Liver (tissue), 3 donors: ENCODE measurements around the gene GLI2.

Experiments
- ATF3 ChIP-seq: IDR thresholded peaks from 2 replicates; pipeline ENCODE4 v1.6.1; 2016; ENCODE audit warnings: antibody characterized with exemption
- CTCF ChIP-seq: fragments of 150-350 bp; IDR thresholded peaks from 2 replicates; pipeline ENCODE4 v1.5.1; 2017; ENCODE audit warnings: improper control_type of control experiment, low read depth, low read length; ENCODE audit not compliant: missing input control
- EGR1 ChIP-seq, 2 donors: IDR thresholded peaks; 2 replicates each; pipeline ENCODE4 v1.6.1; 2016 to 2018; ENCODE audit warnings: antibody characterized with exemption in 2 of 2, low read depth in 2 of 2
- GABPA ChIP-seq, 2 donors: IDR thresholded peaks in 1 of 2; conservative IDR thresholded peaks in 1 of 2; 2 replicates each; pipeline ENCODE4 v1.6.1; 2016; ENCODE audit warnings: antibody characterized with exemption in 2 of 2, mild to moderate bottlenecking in 1 of 2, moderate library complexity in 1 of 2
- JUND ChIP-seq, 2 donors: IDR thresholded peaks; 2 replicates each; pipeline ENCODE4 v1.6.1; 2016; ENCODE audit warnings: antibody characterized with exemption in 2 of 2
- MAX ChIP-seq: IDR thresholded peaks from 2 replicates; pipeline ENCODE4 v1.6.1; 2016; ENCODE audit warnings: antibody characterized with exemption
- RAD21 ChIP-seq, 2 donors: IDR thresholded peaks; 2 replicates each; pipeline ENCODE4 v1.6.1; 2016; ENCODE audit warnings: antibody characterized with exemption in 2 of 2, mild to moderate bottlenecking in 2 of 2
- REST ChIP-seq: IDR thresholded peaks from 2 replicates; pipeline ENCODE4 v1.6.1; 2016; ENCODE audit warnings: antibody characterized with exemption, mild to moderate bottlenecking
- SP1 ChIP-seq: IDR thresholded peaks from 2 replicates; pipeline ENCODE4 v1.6.1; 2018; ENCODE audit warnings: antibody characterized with exemption, mild to moderate bottlenecking
- TAF1 ChIP-seq: conservative IDR thresholded peaks from 2 replicates; pipeline ENCODE4 v1.6.1; 2016; ENCODE audit warnings: antibody characterized with exemption, mild to moderate bottlenecking
- ZBTB33 ChIP-seq: IDR thresholded peaks from 2 replicates; pipeline ENCODE4 v1.6.1; 2016; ENCODE audit warnings: antibody characterized with exemption
- donor health status: healthy.
- donor health status: healthy.

GRCh38 chr2:120709608-120710041 is 26.0 kb upstream of the GLI2 start:
- no peak for TF ChIP-seq REST
- TF ChIP-seq TAF1: no peak
- TF ChIP-seq CTCF: no peak
- TF ChIP-seq GABPA (IDR thresholded peaks at IDR 0.05 in 1 of 2, conservative IDR thresholded peaks at IDR 0.05 in 1 of 2): no peak
- TF ChIP-seq ATF3: no peak
- no peak for TF ChIP-seq JUND (IDR thresholded peaks at IDR 0.05)
- no peak for TF ChIP-seq MAX
- TF ChIP-seq SP1: no peak
- TF ChIP-seq RAD21 (IDR thresholded peaks at IDR 0.05): no peak
- TF ChIP-seq ZBTB33: no peak
- TF ChIP-seq EGR1 (IDR thresholded peaks at IDR 0.05; ENCODE audit: low read depth in 2 of 2): no peak
